ENCODE measurements around the gene DUSP16. TPM values are rescaled to one million over a fixed set of nuclear protein-coding genes. Genes with fewer than 3 reads are reported as not detected.

Gene DUSP16
- total and polyA plus RNA-seq, 7 donors = 8.6 to 27.3 (median 13.8) TPM

DNA sequence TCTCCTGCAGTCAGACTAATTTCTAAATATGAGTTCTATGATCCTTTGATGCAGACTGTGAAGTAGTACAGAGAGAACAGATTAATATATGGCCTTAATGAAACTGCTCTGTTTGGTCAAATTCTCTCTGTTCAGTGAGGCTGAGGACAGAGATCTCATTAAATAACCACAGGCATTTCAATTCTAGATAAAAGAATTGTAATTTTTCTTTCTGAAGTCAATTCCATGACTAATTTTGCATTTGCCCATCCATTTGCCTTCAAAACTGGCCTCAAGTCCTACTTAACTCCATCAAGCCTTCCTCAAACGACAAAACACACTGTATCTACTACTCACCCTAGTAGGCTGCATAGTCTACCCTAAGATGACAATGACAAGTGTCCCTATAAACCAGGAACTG is 67.1 kb downstream of the DUSP16 start:
- Histone ChIP-seq H3K4me3 (no peak overlapping the region), H3K36me3 (no peaks in the 10 kb centered on the region), H3K4me1 (no peaks in the 10 kb centered on the region), H3K9me3 (no peaks in the 10 kb centered on the region), H3K27ac (no peak overlapping the region), H3K27me3 (no peaks in the 10 kb centered on the region)
- WGBS, 2 donors = 89 to 90% methylated on average over 1 of the region's 1 CpG
- TF ChIP-seq EP300 (IDR thresholded peaks at IDR 0.05) = no peak
- TF ChIP-seq, protein P1, sequence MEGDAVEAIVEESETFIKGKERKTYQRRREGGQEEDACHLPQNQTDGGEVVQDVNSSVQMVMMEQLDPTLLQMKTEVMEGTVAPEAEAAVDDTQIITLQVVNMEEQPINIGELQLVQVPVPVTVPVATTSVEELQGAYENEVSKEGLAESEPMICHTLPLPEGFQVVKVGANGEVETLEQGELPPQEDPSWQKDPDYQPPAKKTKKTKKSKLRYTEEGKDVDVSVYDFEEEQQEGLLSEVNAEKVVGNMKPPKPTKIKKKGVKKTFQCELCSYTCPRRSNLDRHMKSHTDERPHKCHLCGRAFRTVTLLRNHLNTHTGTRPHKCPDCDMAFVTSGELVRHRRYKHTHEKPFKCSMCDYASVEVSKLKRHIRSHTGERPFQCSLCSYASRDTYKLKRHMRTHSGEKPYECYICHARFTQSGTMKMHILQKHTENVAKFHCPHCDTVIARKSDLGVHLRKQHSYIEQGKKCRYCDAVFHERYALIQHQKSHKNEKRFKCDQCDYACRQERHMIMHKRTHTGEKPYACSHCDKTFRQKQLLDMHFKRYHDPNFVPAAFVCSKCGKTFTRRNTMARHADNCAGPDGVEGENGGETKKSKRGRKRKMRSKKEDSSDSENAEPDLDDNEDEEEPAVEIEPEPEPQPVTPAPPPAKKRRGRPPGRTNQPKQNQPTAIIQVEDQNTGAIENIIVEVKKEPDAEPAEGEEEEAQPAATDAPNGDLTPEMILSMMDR (IDR thresholded peaks at IDR 0.05) = no peak
- no peak for TF ChIP-seq POLR2A (IDR thresholded peaks at IDR 0.05)
- TF ChIP-seq POLR2AphosphoS5 (IDR thresholded peaks at IDR 0.05) = no peak
- no peak for DNase-seq
- intact Hi-C loops (cut with DNase I) = no loop called here

DNA sequence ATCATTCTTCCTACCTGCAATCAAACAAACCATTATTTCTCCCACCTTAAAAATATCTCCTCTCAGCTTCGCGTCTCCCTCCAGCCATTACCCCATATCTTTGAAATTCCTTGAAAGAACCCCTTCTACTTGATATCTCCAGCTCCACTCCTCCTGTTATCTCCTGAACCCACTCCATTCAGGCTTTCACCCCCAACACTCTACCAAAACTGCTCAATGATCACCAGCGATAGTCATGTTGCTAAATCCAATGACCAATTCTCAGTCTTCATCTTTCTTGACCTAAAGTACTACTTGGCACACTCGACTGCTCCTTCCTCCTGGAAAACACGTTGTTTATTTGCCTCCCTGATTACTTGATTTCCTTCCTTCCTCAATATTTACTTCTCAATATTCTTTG is 70.1 kb downstream of the DUSP16 start:
- 90 to 91% methylated on average over 5 of the region's 5 CpGs for WGBS, 2 donors
- Histone ChIP-seq H3K9me3 (no peaks in the 10 kb centered on the region), H3K36me3 (no peaks in the 10 kb centered on the region), H3K27ac (no peak overlapping the region), H3K4me1 (no peaks in the 10 kb centered on the region), H3K27me3 (no peaks in the 10 kb centered on the region), H3K4me3 (no peak overlapping the region)
- no peak for TF ChIP-seq POLR2AphosphoS5 (IDR thresholded peaks at IDR 0.05)
- TF ChIP-seq, protein P1 (IDR thresholded peaks at IDR 0.05) = no peak
- TF ChIP-seq EP300 (IDR thresholded peaks at IDR 0.05) = no peak
- no peak for TF ChIP-seq POLR2A (IDR thresholded peaks at IDR 0.05)
- no peak for DNase-seq
- intact Hi-C loops (cut with DNase I) = no loop called here

DNA sequence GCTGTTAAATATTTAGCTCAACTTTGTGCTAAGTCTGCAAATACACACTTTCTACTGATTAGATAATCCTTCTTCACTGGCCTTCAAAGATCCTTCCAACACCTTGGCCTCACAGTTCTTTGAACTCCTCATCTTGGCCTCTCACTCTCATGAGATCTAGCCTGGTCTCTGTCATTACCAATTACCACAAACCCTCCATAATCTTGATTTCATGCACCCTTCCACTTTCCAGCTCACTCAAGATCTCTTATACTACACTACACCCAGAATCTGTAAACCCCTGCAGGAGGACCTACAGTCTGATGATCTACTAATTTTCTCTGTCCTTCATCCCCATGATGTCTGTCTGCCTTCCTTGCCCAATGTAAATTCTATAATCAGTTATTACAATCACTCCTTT is 71.1 kb downstream of the DUSP16 start:
- Histone ChIP-seq H3K27ac (no peak overlapping the region), H3K9me3 (no peaks in the 10 kb centered on the region), H3K4me1 (no peaks in the 10 kb centered on the region), H3K27me3 (no peaks in the 10 kb centered on the region), H3K4me3 (no peak overlapping the region), H3K36me3 (peaks cover 0 to 3% (median 0%) of the 10 kb centered on the region in 4 donors)
- intact Hi-C loops (cut with DNase I) = no loop called here
- TF ChIP-seq, protein P1 (IDR thresholded peaks at IDR 0.05) = no peak
- no peak for TF ChIP-seq POLR2A (IDR thresholded peaks at IDR 0.05)
- DNase-seq = no peak

DNA sequence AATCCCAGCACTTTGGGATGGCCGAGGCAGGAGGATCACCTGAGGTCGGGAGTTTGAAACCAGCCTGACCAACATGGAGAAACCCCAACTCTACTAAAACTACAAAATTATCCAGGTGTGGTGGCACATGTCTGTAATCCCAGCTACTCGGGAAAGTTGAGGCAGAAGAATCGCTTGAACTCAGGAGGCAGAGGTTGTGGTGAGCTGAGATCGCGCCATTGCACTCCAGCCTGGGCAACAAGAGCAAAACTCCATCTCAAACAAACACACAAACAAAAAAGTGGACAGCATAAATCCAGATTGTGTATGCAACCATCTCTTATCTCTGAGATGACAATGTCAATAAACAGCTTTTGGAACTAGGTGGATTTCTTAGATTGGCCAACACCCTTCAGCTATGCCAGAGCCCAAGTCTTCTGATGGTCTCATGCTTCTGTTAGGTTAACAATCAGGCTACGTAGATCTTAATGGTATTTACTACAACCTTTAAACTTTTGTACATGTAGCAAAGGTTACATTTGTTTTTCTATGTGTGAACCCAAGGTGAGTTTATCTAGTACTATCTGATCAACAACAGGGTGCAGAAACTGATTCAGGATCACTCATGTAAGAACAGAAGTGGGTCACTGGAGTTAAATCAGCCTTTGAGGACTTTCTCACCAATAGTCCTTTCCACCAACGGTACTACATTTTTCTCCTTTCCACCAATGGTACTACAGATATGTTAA is 73.7 kb downstream of the DUSP16 start:
- no peak overlapping the region for H3K27ac ChIP-seq
- H3K4me1 ChIP-seq = no peaks in the 10 kb centered on the region
- no peaks in the 10 kb centered on the region for H3K9me3 ChIP-seq
- no peak overlapping the region for H3K4me3 ChIP-seq
- 87 to 93% methylated on average over 8 of the region's 8 CpGs for WGBS, 2 donors
- no peak for TF ChIP-seq EP300 (IDR thresholded peaks at IDR 0.05)
- TF ChIP-seq POLR2A (IDR thresholded peaks at IDR 0.05) = no peak
- no peak for TF ChIP-seq POLR2AphosphoS5 (IDR thresholded peaks at IDR 0.05)
- TF ChIP-seq, protein P1 (IDR thresholded peaks at IDR 0.05) = no peak
- intact Hi-C loops (cut with DNase I) = no loop called here
- H3K36me3 ChIP-seq = peaks cover 0 to 20% (median 2%) of the 10 kb centered on the region in 4 donors
- H3K27me3 ChIP-seq = no peaks in the 10 kb centered on the region
- DNase-seq = no peak

DNA sequence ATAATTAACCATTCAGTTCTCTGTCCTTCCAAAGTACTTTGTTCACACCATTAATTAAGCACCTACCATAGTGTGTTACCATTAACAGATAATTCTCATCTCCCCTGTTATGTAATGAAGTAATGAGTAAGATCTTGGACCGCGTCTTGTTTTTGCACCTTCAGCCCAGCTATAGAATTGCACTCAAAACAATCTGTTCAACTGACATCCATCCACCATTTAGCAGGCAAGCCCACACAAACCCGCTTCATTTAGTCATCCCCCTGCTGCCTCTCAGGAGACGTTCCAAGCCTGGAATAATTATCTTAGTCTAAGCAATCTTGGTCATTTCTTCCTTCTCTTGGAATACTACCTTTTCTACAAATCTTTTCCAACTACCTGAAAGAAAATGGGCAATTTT is 74.4 kb downstream of the DUSP16 start:
- H3K27ac ChIP-seq = no peak overlapping the region
- no peaks in the 10 kb centered on the region for H3K27me3 ChIP-seq
- no peaks in the 10 kb centered on the region for H3K4me1 ChIP-seq
- intact Hi-C loops (cut with DNase I) = no loop called here
- WGBS, 2 donors = 95 to 98% methylated on average over 4 of the region's 4 CpGs
- no peak for DNase-seq
- H3K36me3 ChIP-seq = peaks cover 0 to 20% (median 2%) of the 10 kb centered on the region in 4 donors
- H3K9me3 ChIP-seq = no peaks in the 10 kb centered on the region
- no peak for TF ChIP-seq POLR2AphosphoS5 (IDR thresholded peaks at IDR 0.05)
- H3K4me3 ChIP-seq = no peak overlapping the region

Measured in sigmoid colon (tissue), 7 donors.